Measurements from ENCODE around the gene LAMA5. TPM values are rescaled to one million over a fixed set of nuclear protein-coding genes. Genes with fewer than 3 reads are reported as not detected.

Gene LAMA5
- total RNA-seq, 1 experiment from 2014 or later: 321 TPM

GRCh38 chr20:62413896-62414481 lies 46.9 kb upstream of the LAMA5 start:
- POLR2A ChIA-PET: no interaction called here

More at GRCh38 chr20:62413896-62414481, 46.9 kb upstream of the LAMA5 start:
- H3K36me3 ChIP-seq (ENCODE audit: control insufficient read depth in 1 of 2, insufficient read depth in 2 of 2, low read length in 2 of 2): no peaks in the 10 kb centered on the region
- no peak overlapping the region for H2AFZ ChIP-seq (ENCODE audit: low read depth, low read length, poor library complexity, severe bottlenecking)
- no peak overlapping the region for H3K9ac ChIP-seq (ENCODE audit: low read length)
- H3K9me3 ChIP-seq (ENCODE audit: control insufficient read depth in 1 of 2, insufficient read depth in 1 of 2, low read depth in 1 of 2, low read length in 2 of 2): no peaks in the 10 kb centered on the region
- TF ChIP-seq SIN3A (IDR thresholded peaks at IDR 0.05; ENCODE audit: low read depth) (no peak), SP1 (IDR thresholded peaks at IDR 0.05; ENCODE audit: low read depth) (no peak), ZBTB33 (IDR thresholded peaks at IDR 0.05; ENCODE audit: extremely low read depth, insufficient replicate concordance, low read length) (no peak), REST (IDR thresholded peaks at IDR 0.05; ENCODE audit: low read depth) (no peak), EZH2 (IDR thresholded peaks at IDR 0.05) (no peak), CTCF (IDR thresholded peaks at IDR 0.05 in 2 of 3, conservative IDR thresholded peaks at IDR 0.05 in 1 of 3; ENCODE audit: borderline replicate concordance in 1 of 3, insufficient read depth in 1 of 3, low read depth in 2 of 3, low read length in 2 of 3) (peak in 2 of 3 experiments; percentile 42 to 54; a peak in 4 of 6 replicates), TCF7L2 (IDR thresholded peaks at IDR 0.05; ENCODE audit: borderline replicate concordance, extremely low read depth, insufficient read depth, insufficient read length) (no peak)
- no peaks in the 10 kb centered on the region for H3K79me2 ChIP-seq (ENCODE audit: insufficient read depth, low read length)
- ATAC-seq (peak; percentile 57), DNase-seq (ENCODE audit: low read depth, low spot score) (no peak)
- RAD21 ChIA-PET (ENCODE audit: low non-redundant PET in 1 of 2, low total read pairs in 2 of 2, uncharacterized antibody in 2 of 2, unreplicated experiment in 2 of 2): no interaction called here
- no peaks in the 10 kb centered on the region for H3K9me2 ChIP-seq (ENCODE audit: insufficient read depth)
- H3K27me3 ChIP-seq (ENCODE audit: insufficient read depth, low read length): no peaks in the 10 kb centered on the region
- H3K4me1 ChIP-seq (ENCODE audit: control insufficient read depth in 1 of 2, insufficient read depth in 2 of 2, low read length in 2 of 2): peaks cover 15% of the 10 kb centered on the region in 2 experiments
- H4K20me1 ChIP-seq (ENCODE audit: insufficient read depth): no peaks in the 10 kb centered on the region
- no peak overlapping the region for H3K4me2 ChIP-seq (ENCODE audit: low read length)
- intact Hi-C loops (cut with micrococcal nuclease): no loop called here
- H3K27ac ChIP-seq (ENCODE audit: low read depth, low read length): no peak overlapping the region
- CTCF ChIA-PET: no interaction called here
- no peak overlapping the region for H3K4me3 ChIP-seq (replicated peaks in 1 of 2; ENCODE audit: low read depth in 1 of 2, low read length in 2 of 2)
- no TSS peak for BruUV-seq (replicated peaks)
